ENCODE results near the gene LYPD6B. TPM values are rescaled to one million over a fixed set of nuclear protein-coding genes. Genes with fewer than 3 reads are reported as not detected.

Gene LYPD6B
- total and polyA plus RNA-seq, 2 experiments from 2014 or later: 1.7 to 3.6 TPM

DNA sequence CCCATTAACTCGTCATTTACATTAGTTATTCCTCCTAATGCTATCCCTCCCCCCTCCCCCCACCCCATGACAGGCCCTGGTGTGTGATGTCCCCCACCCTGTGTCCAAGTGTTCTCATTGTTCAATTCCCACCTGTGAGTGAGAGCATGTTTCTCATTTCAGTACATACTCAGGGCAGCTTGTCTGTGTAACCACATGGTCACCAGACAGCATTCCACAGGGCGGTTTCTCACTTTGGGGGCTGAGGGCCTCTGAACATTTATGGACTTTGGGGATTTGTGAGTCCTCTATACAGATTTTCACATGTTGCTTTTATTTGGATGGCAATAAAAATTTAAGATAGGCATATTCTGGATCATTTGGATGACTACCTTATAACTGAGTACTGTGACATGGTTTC lies 84.0 kb downstream of the LYPD6B start:
- no peaks in the 10 kb centered on the region for H3F3A ChIP-seq (replicated peaks; ENCODE audit: low read depth)
- H4K20me1 ChIP-seq (replicated peaks; ENCODE audit: insufficient read depth): no peaks in the 10 kb centered on the region
- DNase-seq (ENCODE audit: low spot score) (no peak), ATAC-seq (no peak)
- no peaks in the 10 kb centered on the region for H3K4me1 ChIP-seq (ENCODE audit: insufficient read depth)
- Mint-ChIP-seq H3K27ac (no peak overlapping the region), H3K4me1 (peaks cover 2% of the 10 kb centered on the region; the same call in 1 of the 3 replicates), H3K4me3 (no peak overlapping the region), H3K9me3 (no peaks in the 10 kb centered on the region), H3K36me3 (ENCODE audit: low read depth) (no peaks in the 10 kb centered on the region), H3K27me3 (ENCODE audit: insufficient read depth, low read depth, poor library complexity) (no peaks in the 10 kb centered on the region)
- no peak overlapping the region for H3K27ac ChIP-seq (ENCODE audit: low read depth)
- no peaks in the 10 kb centered on the region for H3K9me2 ChIP-seq (ENCODE audit: insufficient read depth)
- no peak for TF ChIP-seq JUNB (IDR thresholded peaks at IDR 0.05; ENCODE audit: unreplicated experiment)
- TF ChIP-seq, protein P1, sequence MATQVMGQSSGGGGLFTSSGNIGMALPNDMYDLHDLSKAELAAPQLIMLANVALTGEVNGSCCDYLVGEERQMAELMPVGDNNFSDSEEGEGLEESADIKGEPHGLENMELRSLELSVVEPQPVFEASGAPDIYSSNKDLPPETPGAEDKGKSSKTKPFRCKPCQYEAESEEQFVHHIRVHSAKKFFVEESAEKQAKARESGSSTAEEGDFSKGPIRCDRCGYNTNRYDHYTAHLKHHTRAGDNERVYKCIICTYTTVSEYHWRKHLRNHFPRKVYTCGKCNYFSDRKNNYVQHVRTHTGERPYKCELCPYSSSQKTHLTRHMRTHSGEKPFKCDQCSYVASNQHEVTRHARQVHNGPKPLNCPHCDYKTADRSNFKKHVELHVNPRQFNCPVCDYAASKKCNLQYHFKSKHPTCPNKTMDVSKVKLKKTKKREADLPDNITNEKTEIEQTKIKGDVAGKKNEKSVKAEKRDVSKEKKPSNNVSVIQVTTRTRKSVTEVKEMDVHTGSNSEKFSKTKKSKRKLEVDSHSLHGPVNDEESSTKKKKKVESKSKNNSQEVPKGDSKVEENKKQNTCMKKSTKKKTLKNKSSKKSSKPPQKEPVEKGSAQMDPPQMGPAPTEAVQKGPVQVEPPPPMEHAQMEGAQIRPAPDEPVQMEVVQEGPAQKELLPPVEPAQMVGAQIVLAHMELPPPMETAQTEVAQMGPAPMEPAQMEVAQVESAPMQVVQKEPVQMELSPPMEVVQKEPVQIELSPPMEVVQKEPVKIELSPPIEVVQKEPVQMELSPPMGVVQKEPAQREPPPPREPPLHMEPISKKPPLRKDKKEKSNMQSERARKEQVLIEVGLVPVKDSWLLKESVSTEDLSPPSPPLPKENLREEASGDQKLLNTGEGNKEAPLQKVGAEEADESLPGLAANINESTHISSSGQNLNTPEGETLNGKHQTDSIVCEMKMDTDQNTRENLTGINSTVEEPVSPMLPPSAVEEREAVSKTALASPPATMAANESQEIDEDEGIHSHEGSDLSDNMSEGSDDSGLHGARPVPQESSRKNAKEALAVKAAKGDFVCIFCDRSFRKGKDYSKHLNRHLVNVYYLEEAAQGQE (IDR thresholded peaks at IDR 0.05; ENCODE audit: unreplicated experiment): no peak
- no peak for TF ChIP-seq ZNF331 (CRISPR knock-in tag; IDR thresholded peaks at IDR 0.05; ENCODE audit: low read depth)
- no peak for TF ChIP-seq NANOG (IDR thresholded peaks at IDR 0.05; ENCODE audit: borderline replicate concordance)
- TF ChIP-seq EZH2 (IDR thresholded peaks at IDR 0.05; ENCODE audit: low read depth, unreplicated experiment): no peak
- TF ChIP-seq POLR2AphosphoS5 (IDR thresholded peaks at IDR 0.05; ENCODE audit: low read depth): no peak
- TF ChIP-seq, protein P2, sequence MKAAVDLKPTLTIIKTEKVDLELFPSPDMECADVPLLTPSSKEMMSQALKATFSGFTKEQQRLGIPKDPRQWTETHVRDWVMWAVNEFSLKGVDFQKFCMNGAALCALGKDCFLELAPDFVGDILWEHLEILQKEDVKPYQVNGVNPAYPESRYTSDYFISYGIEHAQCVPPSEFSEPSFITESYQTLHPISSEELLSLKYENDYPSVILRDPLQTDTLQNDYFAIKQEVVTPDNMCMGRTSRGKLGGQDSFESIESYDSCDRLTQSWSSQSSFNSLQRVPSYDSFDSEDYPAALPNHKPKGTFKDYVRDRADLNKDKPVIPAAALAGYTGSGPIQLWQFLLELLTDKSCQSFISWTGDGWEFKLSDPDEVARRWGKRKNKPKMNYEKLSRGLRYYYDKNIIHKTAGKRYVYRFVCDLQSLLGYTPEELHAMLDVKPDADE (IDR thresholded peaks at IDR 0.05): no peak
- TF ChIP-seq ZNF462 (CRISPR knock-in tag; IDR thresholded peaks at IDR 0.05): no peak
- no peaks in the 10 kb centered on the region for H3K36me3 ChIP-seq (ENCODE audit: insufficient read depth)
- H3K79me2 ChIP-seq (replicated peaks; ENCODE audit: insufficient read depth): no peaks in the 10 kb centered on the region
- H3K4me2 ChIP-seq: no peak overlapping the region
- no peak overlapping the region for H2AFZ ChIP-seq
- H3K4me3 ChIP-seq: no peak overlapping the region
- no peaks in the 10 kb centered on the region for H3K27me3 ChIP-seq (ENCODE audit: insufficient read depth)
